Activated naive CD4-positive, alpha-beta T cell treated with anti-CD3 and anti-CD28 coated beads, Interleukin-2, amount 50 U/mL, for 16 hours (primary cell): ENCODE data around the gene TUBD1.
"Not testable (repeated sequence)": the region's sequence is repeated elsewhere in the genome, so short reads cannot be mapped to it uniquely, and the experiment has no call there.

Experiments
- DNase-seq: peaks from one replicate; pipeline ENCODE4 v3.0.0-alpha.2; 2020

Gene TUBD1

GRCh38 chr17:59892924-59893675 lies at the start of gene TUBD1, which contains the start of gene RPS6KB1:
Gene TUBD1, minus strand, starts transcription at chr17:59892943. Its CDS starts 1,941 bp downstream, at chr17:59891002.
Gene RPS6KB1, plus strand, starts transcription at chr17:59893121. Its CDS starts 64 bp downstream, at chr17:59893185.
- DNase-seq = peak; percentile 95

GRCh38 chr17:59941131-59941530 lies 48.4 kb upstream of the TUBD1 start:
- DNase-seq = no peak

- DNase-seq = peak; percentile 20
These were observed 48.0 kb upstream of the TUBD1 start for GRCh38 chr17:59940697-59941096.

- not testable (repeated sequence) for DNase-seq
These were observed 40.6 kb upstream of the TUBD1 start for GRCh38 chr17:59933317-59933716.

- not testable (repeated sequence) for DNase-seq
These were observed 38.0 kb upstream of the TUBD1 start for GRCh38 chr17:59930768-59931167.

- not testable (repeated sequence) for DNase-seq
These were observed 37.4 kb upstream of the TUBD1 start for GRCh38 chr17:59930121-59930520.

GRCh38 chr17:59920637-59921036 lies 27.9 kb upstream of the TUBD1 start:
- DNase-seq = not testable (repeated sequence)

- DNase-seq = no peak
These were observed 23.7 kb upstream of the TUBD1 start for GRCh38 chr17:59916446-59916845.

GRCh38 chr17:59914274-59914854 lies 21.6 kb upstream of the TUBD1 start:
- no peak for DNase-seq

GRCh38 chr17:59907467-59907866 lies 14.7 kb upstream of the TUBD1 start:
- DNase-seq = no peak

- DNase-seq = no peak
These were observed 10.7 kb upstream of the TUBD1 start for GRCh38 chr17:59903455-59903854.

GRCh38 chr17:59901604-59902003 lies 8.9 kb upstream of the TUBD1 start:
- DNase-seq = no peak

GRCh38 chr17:59899099-59899498 lies 6.4 kb upstream of the TUBD1 start:
- no peak for DNase-seq

GRCh38 chr17:59897090-59897489 lies 4.3 kb upstream of the TUBD1 start:
- DNase-seq = no peak

- no peak for DNase-seq
These were observed 945 bp upstream of the TUBD1 start for GRCh38 chr17:59893676-59894100.

- no peak for DNase-seq
These were observed 356 bp downstream of the TUBD1 start for GRCh38 chr17:59892251-59892923.

GRCh38 chr17:59890720-59891119 lies 2.0 kb downstream of the TUBD1 start:
- no peak for DNase-seq

GRCh38 chr17:59888145-59888750 lies 4.5 kb downstream of the TUBD1 start:
- DNase-seq = no peak

GRCh38 chr17:59884861-59885260 lies 7.9 kb downstream of the TUBD1 start:
- no peak for DNase-seq

- no peak for DNase-seq
These were observed 14.1 kb downstream of the TUBD1 start for GRCh38 chr17:59878624-59879023.

- no peak for DNase-seq
These were observed 14.8 kb downstream of the TUBD1 start for GRCh38 chr17:59877965-59878364.

GRCh38 chr17:59876107-59876506 lies 16.6 kb downstream of the TUBD1 start:
- no peak for DNase-seq

- no peak for DNase-seq
These were observed 18.4 kb downstream of the TUBD1 start for GRCh38 chr17:59874376-59874775.
